Stomach (tissue), 9 donors: ENCODE results near the gene KCNQ4. TPM values are rescaled to one million over a fixed set of nuclear protein-coding genes. Genes with fewer than 3 reads are reported as not detected.

ENCODE experiments used
- DNase-seq, 2 donors: peaks; one replicate each; pipeline versions ENCODE4 v3.0.0 to v3.0.0-alpha.2; 2013 to 2019
- H3K27ac ChIP-seq, 5 donors: fragments of 200-600 bp in 4 of 5; sonication (generic) in 4 of 5; one replicate each; pipeline ENCODE4 v1.5.1; 2013 to 2019; ENCODE audit warnings: mild to moderate bottlenecking in 1 of 5, moderate library complexity in 1 of 5
- H3K27me3 ChIP-seq, 3 donors: fragments of 200-600 bp; sonication (generic); one replicate each; pipeline ENCODE4 v1.5.1; 2017 to 2019; ENCODE audit warnings: mixed run types in 1 of 3
- H3K36me3 ChIP-seq, 4 donors: fragments of 200-600 bp; sonication (generic); 1 replicate in 3 of 4; 2 replicates in 1 of 4; pipeline ENCODE4 v1.5.1; 2016 to 2019
- H3K4me1 ChIP-seq, 4 donors: fragments of 200-600 bp; sonication (generic); one replicate each; pipeline ENCODE4 v1.5.1; 2016 to 2019
- H3K4me3 ChIP-seq, 4 donors: fragments of 200-600 bp; sonication (generic) in 3 of 4; one replicate each; pipeline ENCODE4 v1.5.1; 2016 to 2019; ENCODE audit warnings: mild to moderate bottlenecking in 1 of 4
- H3K9me3 ChIP-seq, 4 donors: fragments of 200-600 bp; sonication (generic); one replicate each; pipeline ENCODE4 v1.5.1; 2016 to 2019
- CTCF ChIP-seq, 7 experiments: fragments of 450-650 bp in 4 of 7; fragments of 200-600 bp in 3 of 7; sonication (generic) in 3 of 7; IDR thresholded peaks; one replicate each; pipeline ENCODE4 v1.5.1; 2016 to 2019; ENCODE audit warnings: antibody characterized with exemption in 7 of 7, control low read depth in 2 of 7, mild to moderate bottlenecking in 1 of 7
- EP300 ChIP-seq: sonication (generic); formaldehyde crosslinking; IDR thresholded peaks from one replicate; pipeline ENCODE4 v1.6.1; 2017; ENCODE audit warnings: antibody characterized with exemption
- POLR2A ChIP-seq, 4 donors: fragments of 450-650 bp; IDR thresholded peaks; one replicate each; pipeline ENCODE4 v1.6.1; 2016; ENCODE audit warnings: antibody characterized with exemption in 4 of 4, control low read depth in 2 of 4, mild to moderate bottlenecking in 1 of 4, moderate library complexity in 1 of 4
- POLR2AphosphoS5 ChIP-seq, 3 donors: sonication (generic); formaldehyde crosslinking; IDR thresholded peaks; one replicate each; pipeline ENCODE4 v1.6.1; 2016; ENCODE audit warnings: antibody characterized with exemption in 3 of 3
- WGBS, 5 donors: extraction: QIAGEN DNeasy Blood & Tissue Kit in 3 of 5; methylation state at CpG; one replicate each; pipeline versions ENCODE4 v1.1.5 to v1.1.7; 2013 to 2018; 5-methylcytosine and 5-hydroxymethylcytosine counted together
- intact Hi-C: fragments of 100-400 bp; cut with DNase I; formaldehyde crosslinking; loops from one replicate; pipeline ENCODE4 v1.15.1; 2023; ENCODE audit warnings: low total_unique reads
- polyA plus RNA-seq, 3 donors: library from polyadenylated mRNA; stranded (reverse); fragments of 200-250 nt; gene quantifications; one replicate each; pipeline ENCODE4 v1.2.3, GENCODE V29; 2013
- total RNA-seq, 5 donors: library from RNA; depleted of rRNA; stranded (reverse); fragments of >200 nt; gene quantifications; one replicate each; pipeline versions ENCODE4 v1.1.0 to v1.2.3, GENCODE V29; 2014 to 2016
- donor health status: healthy with polysubstance abuse.
- donor health status: Bipolar disorder and iron deficiency.
- donor health status: healthy.

The KCNQ4 gene
- total and polyA plus RNA-seq, 8 donors = 0.31 to 7.6 (median 0.58) TPM; not detected in 1

DNA sequence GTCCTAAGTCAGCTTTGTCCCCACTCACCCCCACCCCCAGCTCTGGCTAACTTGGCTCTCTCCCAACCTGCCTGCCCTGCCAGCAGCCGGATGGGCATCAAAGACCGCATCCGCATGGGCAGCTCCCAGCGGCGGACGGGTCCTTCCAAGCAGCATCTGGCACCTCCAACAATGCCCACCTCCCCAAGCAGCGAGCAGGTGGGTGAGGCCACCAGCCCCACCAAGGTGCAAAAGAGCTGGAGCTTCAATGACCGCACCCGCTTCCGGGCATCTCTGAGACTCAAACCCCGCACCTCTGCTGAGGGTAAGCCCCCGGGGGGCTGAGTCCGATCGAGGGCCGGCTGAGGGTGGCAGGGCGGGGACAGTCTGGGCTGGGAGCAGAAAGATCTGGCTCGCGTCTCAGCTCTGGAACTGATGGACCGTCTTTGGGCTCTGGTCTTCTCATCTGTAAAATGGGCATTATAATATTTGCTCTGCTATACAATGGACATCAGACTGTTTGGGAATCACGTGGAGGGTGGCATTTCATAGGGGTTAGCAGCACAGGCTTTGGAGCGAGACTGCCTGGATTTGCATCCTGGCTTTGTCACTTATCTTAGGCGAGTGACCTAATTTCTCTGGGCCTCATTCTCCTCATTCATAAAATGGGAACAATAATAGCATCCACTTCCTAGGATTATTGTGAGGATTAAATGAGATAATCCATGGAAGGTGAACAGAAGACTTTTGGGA lies 47.6 kb downstream of the KCNQ4 start:
- no peak for DNase-seq
- H3K4me3 ChIP-seq = no peak overlapping the region
- no peak overlapping the region for H3K27ac ChIP-seq
- 86 to 95% (median 91%) methylated on average over 17 to 22 of the region's 22 CpGs for WGBS, 5 donors
- peaks cover 0 to 36% (median 0%) of the 10 kb centered on the region in 4 donors for H3K36me3 ChIP-seq
- TF ChIP-seq POLR2A (IDR thresholded peaks at IDR 0.05) = no peak
- no peak for TF ChIP-seq EP300
- TF ChIP-seq CTCF (IDR thresholded peaks at IDR 0.05) = no peak
- TF ChIP-seq POLR2AphosphoS5 (IDR thresholded peaks at IDR 0.05) = no peak
- H3K4me1 ChIP-seq = no peaks in the 10 kb centered on the region
- no peaks in the 10 kb centered on the region for H3K9me3 ChIP-seq
- intact Hi-C loops = no loop called here
- H3K27me3 ChIP-seq = no peaks in the 10 kb centered on the region

- H3K4me1 ChIP-seq = no peaks in the 10 kb centered on the region
- intact Hi-C loops = no loop called here
- peaks cover 0 to 55% (median 8%) of the 10 kb centered on the region in 4 donors for H3K36me3 ChIP-seq
- no peak overlapping the region for H3K27ac ChIP-seq
- H3K27me3 ChIP-seq = no peaks in the 10 kb centered on the region
- WGBS, 5 donors = 81 to 93% (median 83%) methylated on average over 1 of the region's 1 CpG
- no peak for TF ChIP-seq POLR2AphosphoS5 (IDR thresholded peaks at IDR 0.05)
- no peak for TF ChIP-seq EP300
- no peak for TF ChIP-seq POLR2A (IDR thresholded peaks at IDR 0.05)
- TF ChIP-seq CTCF (IDR thresholded peaks at IDR 0.05) = no peak
- H3K4me3 ChIP-seq = no peak overlapping the region
- DNase-seq = no peak
- H3K9me3 ChIP-seq = no peaks in the 10 kb centered on the region
Observed at GRCh38 chr1:40833979-40834378, 50.4 kb downstream of the KCNQ4 start.

GRCh38 chr1:40834968-40835545 lies 51.5 kb downstream of the KCNQ4 start:
- H3K27ac ChIP-seq = no peak overlapping the region
- TF ChIP-seq POLR2A (IDR thresholded peaks at IDR 0.05) = no peak
- no peak for TF ChIP-seq CTCF (IDR thresholded peaks at IDR 0.05)
- TF ChIP-seq EP300 = no peak
- no peak for TF ChIP-seq POLR2AphosphoS5 (IDR thresholded peaks at IDR 0.05)
- H3K4me3 ChIP-seq = no peak overlapping the region
- H3K4me1 ChIP-seq = no peaks in the 10 kb centered on the region
- WGBS, 5 donors = 83 to 90% (median 88%) methylated on average over 10 to 11 of the region's 11 CpGs
- no peak for DNase-seq
- H3K9me3 ChIP-seq = no peaks in the 10 kb centered on the region
- peaks cover 0 to 63% (median 8%) of the 10 kb centered on the region in 4 donors for H3K36me3 ChIP-seq
- intact Hi-C loops = no loop called here
- no peaks in the 10 kb centered on the region for H3K27me3 ChIP-seq

- peaks cover 0 to 57% (median 8%) of the 10 kb centered on the region in 4 donors for H3K36me3 ChIP-seq
- TF ChIP-seq POLR2A (IDR thresholded peaks at IDR 0.05) (no peak), EP300 (no peak), POLR2AphosphoS5 (IDR thresholded peaks at IDR 0.05) (no peak), CTCF (IDR thresholded peaks at IDR 0.05) (no peak)
- no peak for DNase-seq
- H3K9me3 ChIP-seq = no peaks in the 10 kb centered on the region
- H3K27me3 ChIP-seq = no peaks in the 10 kb centered on the region
- WGBS, 5 donors = 70 to 88% (median 75%) methylated on average over 4 of the region's 4 CpGs
- no peak overlapping the region for H3K27ac ChIP-seq
- no peak overlapping the region for H3K4me3 ChIP-seq
- intact Hi-C loops = no loop called here
- H3K4me1 ChIP-seq = no peaks in the 10 kb centered on the region
Observed at GRCh38 chr1:40836283-40836682, 52.7 kb downstream of the KCNQ4 start.
